Activated effector memory CD4-positive, alpha-beta T cell treated with Interleukin-2 at 50 U/mL for 16 hours (primary cell): ENCODE measurements around the gene CLDN6.

Experiments
- DNase-seq: peaks from one replicate; pipeline ENCODE4 v3.0.0-alpha.2; 2020

Gene CLDN6

DNA sequence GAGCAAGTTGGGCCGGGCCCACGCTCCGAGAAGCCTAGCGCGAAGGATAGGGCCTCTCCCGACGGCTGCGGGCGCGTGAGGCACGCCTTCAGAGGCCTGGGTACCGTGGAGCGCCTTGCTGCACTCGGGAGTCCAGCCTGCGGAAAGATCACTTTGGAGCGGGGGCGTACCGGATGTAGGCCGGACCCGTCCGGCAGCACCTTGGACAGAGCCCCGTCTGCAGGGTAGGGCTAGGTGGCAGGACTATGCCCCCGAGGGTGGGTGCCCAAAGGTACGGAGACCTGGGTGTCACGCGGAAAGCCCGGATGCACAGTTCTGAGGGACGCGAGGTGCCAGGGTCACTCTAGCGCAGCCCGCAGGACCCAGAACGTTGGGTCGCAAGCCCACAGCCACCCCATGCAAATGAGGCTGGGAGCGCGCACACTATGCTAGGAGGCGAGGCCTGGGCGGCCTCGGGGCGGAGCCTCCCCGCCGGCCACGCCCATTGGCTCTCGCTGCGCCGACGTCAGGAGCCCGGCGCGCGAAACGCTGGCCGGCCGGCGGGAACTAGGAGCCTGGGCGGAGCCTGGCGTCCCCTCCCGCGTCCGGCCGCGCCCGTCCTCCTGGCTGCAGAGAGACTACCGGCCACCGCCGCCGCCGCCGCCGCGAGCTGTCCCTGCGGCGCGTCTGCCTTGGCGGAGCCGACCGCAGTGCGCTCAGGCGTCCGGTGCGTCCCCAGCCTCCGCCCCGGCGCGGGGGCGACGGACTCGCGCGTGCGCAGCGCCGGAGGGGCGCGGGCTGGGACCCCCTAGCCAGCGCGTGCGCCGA, 49.0 kb downstream of the CLDN6 start, which contains the start of gene PAQR4:
PAQR4 (plus strand) TSS at position 611 of the 807 bp plus-strand sequence. CDS start 327 bp downstream, outside the sequence.
- DNase-seq = peak; percentile 69

- DNase-seq = no peak
These were observed 49.6 kb downstream of the CLDN6 start for GRCh38 chr16:2968368-2968737.

GRCh38 chr16:2967721-2968161, 50.2 kb downstream of the CLDN6 start:
- no peak for DNase-seq

DNA sequence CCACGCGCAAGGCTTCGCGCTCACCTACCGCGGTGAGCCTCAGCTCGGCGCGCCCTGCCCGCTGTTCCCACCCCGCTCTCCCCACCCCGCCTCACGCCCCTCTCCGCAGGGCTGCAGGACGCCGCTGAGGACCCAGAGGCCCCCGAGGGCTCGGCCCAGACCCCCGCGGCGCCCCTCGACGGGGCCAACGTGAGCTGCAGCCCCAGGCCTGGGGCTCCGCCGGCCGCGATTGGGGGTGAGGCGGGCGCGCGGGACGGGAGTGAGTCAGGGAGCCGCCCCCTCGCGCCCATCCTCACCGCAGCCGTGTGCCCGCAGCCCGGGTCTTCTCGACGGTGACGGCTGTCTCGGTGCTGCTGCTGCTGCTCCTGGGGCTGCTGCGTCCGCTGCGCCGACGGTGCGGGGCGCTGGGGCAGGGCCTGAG, 50.8 kb downstream of the CLDN6 start:
- no peak for DNase-seq

DNA sequence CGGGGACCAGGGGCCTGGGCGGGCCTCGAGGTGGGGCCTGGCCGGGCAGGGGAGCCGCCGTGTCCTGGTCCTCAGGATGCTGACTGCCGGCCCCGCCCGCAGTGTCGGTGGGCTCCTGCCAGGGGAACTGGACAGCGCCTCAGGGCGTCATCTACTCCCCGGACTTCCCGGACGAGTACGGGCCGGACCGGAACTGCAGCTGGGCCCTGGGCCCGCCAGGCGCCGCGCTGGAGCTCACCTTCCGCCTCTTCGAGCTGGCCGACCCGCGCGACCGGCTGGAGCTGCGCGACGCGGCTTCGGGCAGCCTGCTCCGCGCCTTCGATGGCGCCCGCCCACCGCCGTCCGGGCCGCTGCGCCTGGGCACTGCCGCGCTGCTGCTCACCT, 51.2 kb downstream of the CLDN6 start:
- no peak for DNase-seq

DNA sequence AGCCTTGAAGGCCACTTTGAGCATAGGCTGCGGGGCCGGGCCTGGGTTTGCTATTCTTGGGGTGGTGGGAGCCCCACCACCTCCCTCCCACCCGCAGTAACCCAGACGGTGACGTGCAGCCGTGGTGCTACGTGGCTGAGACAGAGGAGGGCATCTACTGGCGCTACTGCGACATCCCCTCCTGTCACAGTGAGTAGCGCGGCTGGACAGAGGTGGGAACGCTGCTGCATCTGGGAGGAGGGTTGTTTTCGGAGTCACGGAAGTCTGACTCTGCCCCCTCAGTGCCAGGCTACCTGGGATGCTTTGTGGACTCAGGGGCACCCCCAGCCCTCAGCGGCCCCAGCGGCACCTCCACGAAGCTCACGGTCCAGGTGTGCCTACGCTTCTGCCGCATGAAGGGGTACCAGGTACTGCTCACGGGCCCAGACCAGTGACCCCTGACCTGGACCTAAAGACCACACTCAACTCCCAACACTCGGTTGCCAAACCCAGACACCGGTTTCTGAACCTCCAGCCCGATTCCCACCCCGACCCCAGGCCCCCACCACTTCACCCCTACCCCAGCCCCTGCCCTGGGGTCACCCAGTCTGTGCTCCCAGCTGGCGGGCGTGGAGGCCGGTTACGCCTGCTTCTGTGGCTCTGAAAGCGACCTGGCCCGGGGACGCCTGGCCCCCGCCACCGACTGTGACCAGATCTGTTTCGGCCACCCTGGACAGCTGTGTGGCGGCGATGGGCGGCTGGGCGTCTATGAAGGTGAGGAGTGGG, 51.8 kb downstream of the CLDN6 start:
- DNase-seq = no peak
